GM04503 (cell line): ENCODE results near the gene ADRB2.
"Not testable (repeated sequence)": the region's sequence is repeated elsewhere in the genome, so short reads cannot be mapped to it uniquely, and the experiment has no call there.

Experiments used
- DNase-seq: peaks from one replicate; pipeline ENCODE4 v3.0.0-alpha.2; 2012; ENCODE audit warnings: low read depth

ADRB2 gene

GRCh38 chr5:148826053-148826738 is at the start of gene ADRB2:
ADRB2 (plus strand) TSS chr5:148826611; CDS start chr5:148826832, 221 bp downstream.
- DNase-seq, result peak; percentile 58

DNA sequence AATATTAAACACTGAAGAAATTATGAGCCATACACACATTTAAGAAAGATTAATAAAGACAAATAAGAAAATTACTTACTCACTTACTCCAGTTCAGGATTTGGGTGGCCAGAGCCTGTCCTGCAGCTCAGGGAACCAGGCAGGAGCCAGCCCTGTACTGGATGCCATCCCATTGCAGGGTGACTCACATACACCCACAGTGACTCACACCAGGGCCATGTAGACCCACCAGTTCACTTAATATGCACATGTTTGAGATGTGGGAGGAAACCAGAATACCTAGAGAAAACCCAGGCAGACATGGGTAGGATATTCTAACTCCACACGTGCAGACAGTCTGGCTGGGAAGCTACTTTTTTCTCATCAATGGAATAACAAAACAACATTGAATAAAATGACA is 49.6 kb upstream of the ADRB2 start:
- DNase-seq, result peak; percentile 44

GRCh38 chr5:148778882-148779281 is 47.5 kb upstream of the ADRB2 start:
- DNase-seq, result no peak

DNA sequence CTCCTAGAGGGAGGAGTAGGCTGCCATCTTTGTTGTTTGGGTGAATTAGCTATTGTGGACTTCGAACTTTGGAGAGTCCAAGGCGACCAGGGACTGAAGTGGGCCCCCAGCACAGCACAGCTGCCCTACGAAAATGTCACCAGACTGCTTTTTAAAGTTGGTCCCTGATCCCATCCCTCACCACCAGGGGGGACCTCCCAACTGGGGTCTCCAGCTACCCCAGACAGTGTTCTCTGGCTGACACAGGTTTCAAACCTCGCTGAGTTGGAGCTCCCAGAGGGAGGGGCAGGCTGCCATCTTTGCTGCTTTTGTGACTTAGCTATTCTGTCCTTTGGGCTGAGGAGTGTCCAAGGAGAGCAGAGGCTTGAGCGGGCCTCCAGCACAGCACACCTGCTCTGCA is 45.7 kb upstream of the ADRB2 start:
- no peak for DNase-seq

DNA sequence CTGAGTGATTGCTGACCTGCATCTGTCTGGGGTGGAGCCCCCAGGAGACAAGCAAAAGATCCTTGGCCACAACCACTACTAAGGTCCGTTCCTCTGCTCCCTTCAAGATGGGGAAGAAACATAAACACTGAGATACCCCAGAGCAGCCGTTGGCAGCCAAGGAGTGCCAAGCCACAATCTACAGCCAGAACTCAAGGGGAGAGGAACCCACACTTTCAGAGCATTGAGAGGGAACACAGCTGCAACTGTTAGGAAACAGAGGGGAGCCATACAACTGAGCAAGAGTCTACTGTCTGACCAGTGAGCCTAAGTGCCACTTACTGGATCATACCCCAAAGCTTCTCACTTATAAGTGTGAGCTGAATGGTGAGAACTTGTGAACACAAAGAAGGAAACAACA is 44.6 kb upstream of the ADRB2 start:
- DNase-seq, result no peak

DNA sequence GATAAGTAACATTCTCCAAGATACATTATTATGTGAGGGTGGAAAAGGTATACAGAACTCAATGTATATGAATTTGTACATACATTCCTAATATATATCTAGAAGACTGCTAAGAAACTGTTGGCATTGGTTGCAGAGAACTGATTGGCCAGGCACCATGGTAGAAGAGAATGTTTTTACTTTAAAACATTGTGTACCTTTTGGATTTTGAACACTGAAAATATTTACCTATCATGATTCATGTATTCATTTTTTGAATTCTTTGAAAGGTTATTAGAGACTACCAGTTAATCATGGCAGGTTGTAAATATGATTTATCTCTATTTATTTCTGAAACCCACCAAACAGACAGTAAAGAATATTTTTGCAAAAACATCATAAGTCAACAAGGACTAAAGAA is 41.2 kb upstream of the ADRB2 start:
- DNase-seq, result no peak

DNA sequence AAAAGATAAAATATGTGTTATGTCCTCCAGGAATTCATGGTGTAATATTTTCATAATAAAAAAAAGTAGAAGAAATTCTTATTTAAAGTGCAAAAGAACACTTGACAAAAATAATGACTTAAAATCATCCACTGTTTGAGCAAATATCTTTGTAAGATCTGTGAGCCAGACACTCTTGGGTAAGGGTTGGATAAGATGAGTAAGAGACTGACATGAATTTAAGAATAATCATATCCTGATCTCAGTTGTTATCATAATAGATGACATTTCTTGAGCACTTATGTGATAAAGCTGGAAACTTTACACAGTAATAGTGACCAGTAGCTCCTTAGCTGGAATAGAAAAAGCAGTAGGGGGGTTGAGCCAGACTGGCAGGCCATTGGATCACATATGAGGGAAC is 40.0 kb upstream of the ADRB2 start:
- DNase-seq, result no peak

DNA sequence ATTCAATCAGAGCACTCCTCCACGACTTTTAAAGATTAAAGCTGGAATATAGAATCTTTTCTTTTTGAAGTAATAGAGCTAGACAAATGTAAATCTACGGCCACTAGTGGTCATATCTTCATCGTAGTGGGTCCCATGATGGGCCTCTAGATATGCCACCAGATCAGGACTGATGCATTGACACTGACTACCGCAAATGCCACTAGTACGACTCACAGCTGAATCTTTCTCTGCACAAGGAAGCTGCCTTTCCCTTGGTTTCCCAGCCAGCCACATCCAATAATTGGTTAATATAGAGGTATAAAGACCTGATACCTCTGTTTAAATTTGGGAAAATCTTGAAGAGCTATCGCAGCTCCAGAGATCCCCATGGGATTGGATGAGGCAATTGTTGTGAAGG is 37.8 kb upstream of the ADRB2 start:
- no peak for DNase-seq

GRCh38 chr5:148790545-148791333 is 35.7 kb upstream of the ADRB2 start:
- DNase-seq, result no peak

DNA sequence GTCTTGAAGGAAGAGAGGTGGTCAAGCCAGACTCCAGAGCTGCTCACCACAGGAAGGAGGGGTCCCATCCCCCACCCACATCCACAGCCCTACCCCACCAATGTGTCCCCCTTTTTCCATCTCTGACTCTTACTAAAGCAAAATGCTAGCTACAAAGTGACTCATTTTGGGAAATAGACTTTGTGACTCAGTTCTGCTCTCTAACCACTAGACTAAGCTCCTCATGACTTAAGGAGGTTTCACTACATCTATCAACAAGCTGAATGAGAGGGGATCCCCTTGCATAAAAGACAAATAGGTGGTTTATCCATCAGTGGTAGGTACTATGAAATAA is 35.1 kb upstream of the ADRB2 start:
- DNase-seq, result no peak

- DNase-seq, result no peak
These were observed 34.7 kb upstream of the ADRB2 start for GRCh38 chr5:148791696-148792095.

GRCh38 chr5:148792744-148793143 is 33.7 kb upstream of the ADRB2 start:
- DNase-seq, result no peak

DNA sequence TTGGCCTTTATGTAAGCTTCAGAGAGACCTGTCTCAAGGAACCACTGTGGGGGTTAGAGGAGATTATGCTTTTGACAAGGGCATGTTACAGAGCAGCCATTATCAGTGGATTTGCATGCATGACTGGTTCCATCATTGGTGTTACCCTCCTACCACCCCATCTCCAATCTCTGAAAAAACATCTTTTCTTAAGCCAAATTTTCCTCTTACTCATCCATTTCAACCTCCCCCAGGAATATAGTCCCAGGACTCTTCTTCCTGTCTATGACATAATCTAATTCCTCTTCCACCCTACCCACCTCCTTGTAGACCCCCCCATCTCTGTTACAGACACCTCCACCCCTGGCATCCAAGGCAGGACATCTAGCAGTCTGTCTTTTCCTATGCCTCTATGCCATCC is 33.1 kb upstream of the ADRB2 start:
- no peak for DNase-seq

- peak; percentile 58 for DNase-seq
These were observed 32.1 kb upstream of the ADRB2 start for GRCh38 chr5:148794275-148794674.

GRCh38 chr5:148794729-148795561 is 31.5 kb upstream of the ADRB2 start:
- DNase-seq, result peak; percentile 36

DNA sequence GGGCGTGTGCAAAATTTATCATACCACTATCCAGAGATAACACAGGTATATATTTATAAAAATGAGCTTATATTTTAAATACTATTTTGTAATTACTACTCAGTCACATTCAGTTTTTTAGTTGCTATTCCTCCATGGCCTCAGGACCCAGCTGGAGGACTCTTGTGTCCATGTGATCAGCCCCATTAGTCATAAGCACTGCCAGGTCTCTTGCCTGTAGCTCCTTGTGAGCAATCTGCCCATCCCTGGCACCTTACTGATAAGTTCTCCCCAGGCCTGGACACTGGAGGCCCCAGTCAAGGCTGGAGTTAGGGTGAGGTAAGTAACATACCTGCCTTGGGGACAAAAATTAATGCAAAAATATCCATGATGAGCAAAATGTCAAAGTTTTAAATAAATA is 29.5 kb upstream of the ADRB2 start:
- no peak for DNase-seq

DNA sequence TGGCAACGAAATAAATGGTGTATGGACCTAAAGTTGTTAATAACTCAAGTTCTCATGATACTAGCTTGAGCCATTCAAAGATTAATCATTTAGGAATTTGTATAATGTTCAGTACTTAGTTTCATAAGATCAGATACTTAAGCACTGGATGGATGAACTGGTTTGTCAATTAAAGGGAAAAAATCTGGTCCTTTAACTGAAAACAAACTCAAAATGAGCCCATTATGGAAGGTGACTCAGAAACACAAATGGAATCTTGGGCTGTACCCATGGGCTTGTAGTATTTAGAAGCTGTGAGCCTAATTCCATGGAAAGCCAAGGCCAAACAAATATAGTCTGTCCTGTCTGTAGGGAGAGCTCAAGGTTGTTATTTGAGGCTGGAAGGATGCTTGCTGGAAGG is 27.6 kb upstream of the ADRB2 start:
- peak; percentile 44 for DNase-seq

GRCh38 chr5:148799737-148800527 is 26.5 kb upstream of the ADRB2 start:
- DNase-seq, result no peak

DNA sequence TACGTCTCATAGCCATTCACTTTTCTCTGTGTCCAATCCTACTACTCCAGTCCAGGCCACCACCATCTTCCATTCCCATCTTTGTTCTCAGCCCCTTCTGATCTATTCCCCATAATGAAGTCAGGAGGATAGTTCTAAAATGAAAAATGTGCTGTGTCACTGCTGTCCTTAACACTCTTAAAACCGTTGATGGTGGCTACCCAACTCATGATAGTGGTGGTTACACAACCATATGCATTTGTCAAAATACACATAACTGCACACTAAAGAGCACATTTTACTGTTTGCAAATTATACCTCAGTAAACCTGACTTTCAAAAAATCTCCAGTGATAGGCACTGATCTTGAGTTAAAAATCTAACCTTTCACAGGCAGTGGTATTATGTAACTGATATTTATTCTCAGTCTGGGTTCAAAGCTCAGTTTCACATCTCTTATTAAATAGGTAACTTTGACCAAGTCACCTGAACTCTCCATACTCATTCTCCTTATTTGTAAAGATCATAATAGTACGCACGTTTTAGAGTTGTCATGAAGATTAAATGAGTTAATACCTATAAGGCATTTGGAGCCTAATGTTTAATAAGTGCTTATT is 24.6 kb upstream of the ADRB2 start:
- DNase-seq, result no peak

DNA sequence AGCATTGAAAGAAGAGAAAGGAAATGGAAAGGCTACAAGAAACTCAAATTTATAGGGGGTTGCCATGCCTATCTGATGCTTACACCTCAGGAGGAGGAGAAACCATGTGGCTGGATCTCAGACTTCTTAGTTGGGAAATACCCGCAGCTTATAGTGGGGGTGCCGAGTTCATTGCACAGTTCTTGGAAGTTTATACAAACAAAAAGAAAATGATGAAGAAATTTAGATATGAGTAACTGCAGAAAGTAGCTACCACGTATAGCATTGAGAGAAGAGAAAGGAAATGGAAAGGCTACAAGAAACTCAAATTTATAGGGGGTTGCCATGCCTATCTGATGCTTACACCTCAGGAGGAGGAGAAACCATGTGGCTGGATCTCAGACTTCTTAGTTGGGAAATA is 23.0 kb upstream of the ADRB2 start:
- DNase-seq, result not testable (repeated sequence)

DNA sequence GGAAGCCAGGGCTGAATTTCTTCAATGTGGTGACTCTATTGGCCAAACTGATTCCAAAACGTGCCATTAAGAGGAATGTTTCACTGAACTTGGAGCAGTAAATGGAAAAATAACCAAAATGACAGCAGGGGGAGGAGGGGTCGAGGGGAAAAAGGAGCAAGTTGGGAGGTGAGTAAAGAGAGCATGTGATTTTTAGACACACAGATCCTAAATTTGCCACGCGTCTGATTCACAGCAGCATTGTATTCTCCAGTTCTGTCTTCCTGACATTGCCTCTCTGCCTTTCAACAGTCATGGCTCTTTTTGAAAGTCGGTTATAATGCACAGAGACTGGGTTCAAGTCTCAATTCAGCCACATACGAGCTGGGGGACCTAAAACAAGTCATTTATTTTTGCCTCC is 22.0 kb upstream of the ADRB2 start:
- no peak for DNase-seq
